Liver (tissue), 3 donors: ENCODE results near the gene PPM1K.

Source experiments
- ATF3 ChIP-seq: IDR thresholded peaks from 2 replicates; pipeline ENCODE4 v1.6.1; 2016; ENCODE audit warnings: antibody characterized with exemption
- CTCF ChIP-seq: fragments of 150-350 bp; IDR thresholded peaks from 2 replicates; pipeline ENCODE4 v1.5.1; 2017; ENCODE audit warnings: improper control_type of control experiment, low read depth, low read length; ENCODE audit not compliant: missing input control
- MAX ChIP-seq: IDR thresholded peaks from 2 replicates; pipeline ENCODE4 v1.6.1; 2016; ENCODE audit warnings: antibody characterized with exemption
- RAD21 ChIP-seq, 2 donors: IDR thresholded peaks; 2 replicates each; pipeline ENCODE4 v1.6.1; 2016; ENCODE audit warnings: antibody characterized with exemption in 2 of 2, mild to moderate bottlenecking in 2 of 2
- REST ChIP-seq: IDR thresholded peaks from 2 replicates; pipeline ENCODE4 v1.6.1; 2016; ENCODE audit warnings: antibody characterized with exemption, mild to moderate bottlenecking
- TAF1 ChIP-seq: conservative IDR thresholded peaks from 2 replicates; pipeline ENCODE4 v1.6.1; 2016; ENCODE audit warnings: antibody characterized with exemption, mild to moderate bottlenecking
- donor health status: healthy.
- donor health status: healthy.

GRCh38 chr4:88212253-88212561 is 72.2 kb downstream of the PPM1K start:
- TF ChIP-seq REST, result no peak
- no peak for TF ChIP-seq CTCF
- no peak for TF ChIP-seq TAF1
- no peak for TF ChIP-seq MAX
- TF ChIP-seq RAD21 (IDR thresholded peaks at IDR 0.05), result no peak
- TF ChIP-seq ATF3, result no peak
